Measurements from ENCODE around the gene GAS2L2. TPM values are rescaled to one million over a fixed set of nuclear protein-coding genes. Genes with fewer than 3 reads are reported as not detected.

GAS2L2 gene
- total and polyA plus RNA-seq, 2 of the 8 experiments (the other 6 are each of a cell fraction or from before 2014, with no cell fraction given), result 0.09 to 0.13 TPM

DNA sequence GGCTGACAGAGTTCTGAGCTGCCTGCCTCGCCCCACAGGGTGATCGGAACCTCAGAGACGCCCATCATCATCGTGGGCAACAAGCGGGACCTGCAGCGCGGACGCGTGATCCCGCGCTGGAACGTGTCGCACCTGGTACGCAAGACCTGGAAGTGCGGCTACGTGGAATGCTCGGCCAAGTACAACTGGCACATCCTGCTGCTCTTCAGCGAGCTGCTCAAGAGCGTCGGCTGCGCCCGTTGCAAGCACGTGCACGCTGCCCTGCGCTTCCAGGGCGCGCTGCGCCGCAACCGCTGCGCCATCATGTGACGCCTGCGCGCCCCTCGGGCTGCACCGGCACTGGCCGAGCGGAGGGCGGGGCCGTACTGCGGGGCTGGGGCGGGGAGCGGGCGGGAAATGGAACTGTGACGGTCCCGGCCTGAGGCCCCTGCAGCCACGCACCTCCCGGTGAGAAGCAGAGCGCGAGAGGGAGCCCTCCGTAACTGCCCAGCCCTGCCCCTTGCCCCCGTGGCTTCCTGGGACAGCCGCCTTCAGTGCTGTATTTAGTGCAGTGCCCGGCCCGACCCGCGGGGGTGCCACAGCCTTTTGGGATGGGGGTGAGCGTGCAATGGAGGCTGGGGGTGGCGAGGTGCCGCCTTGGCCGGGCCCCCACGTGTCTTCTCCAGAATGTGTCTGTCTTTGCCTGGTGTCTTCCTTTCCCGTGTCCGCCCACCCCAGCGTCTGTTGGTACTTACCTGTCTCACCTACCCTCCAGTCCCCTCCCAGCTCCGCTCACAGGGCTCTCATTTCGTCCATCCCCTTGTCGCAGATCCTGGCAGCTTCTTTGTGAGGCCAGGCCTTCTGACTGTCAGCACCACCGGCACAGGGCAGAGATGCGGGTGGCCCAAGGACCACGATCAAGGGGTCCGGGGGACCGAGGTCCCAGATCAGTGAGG, 11.8 kb downstream of the GAS2L2 start:
- Histone ChIP-seq H4K8ac (ENCODE audit: extremely low read depth, insufficient read depth, low read length) (peak overlapping the region; percentile 57; the same call in 1 of the 2 replicates), H3K4me1 (replicated peaks in 1 of 4; ENCODE audit: control insufficient read depth in 3 of 4, insufficient read depth in 4 of 4, low read length in 3 of 4) (peaks cover 0 to 9% (median 0%) of the 10 kb centered on the region in 4 experiments; a peak in 4 of 7 replicates), H3K23ac (ENCODE audit: insufficient read length) (no peak overlapping the region), H2BK20ac (ENCODE audit: low read length) (no peak overlapping the region), H3K14ac (ENCODE audit: insufficient read length) (no peak overlapping the region), H3K27ac (ENCODE audit: low read depth, low read length) (no peak overlapping the region), H3K4ac (replicated peaks; ENCODE audit: insufficient read length, low read depth, low read length) (no peak overlapping the region), H3K9ac (replicated peaks in 1 of 4; ENCODE audit: extremely low read depth in 1 of 4, low read depth in 3 of 4, low read length in 3 of 4) (no peak overlapping the region; a peak in 1 of 7 replicates), H2BK5ac (ENCODE audit: low read depth, low read length) (no peak overlapping the region), H3K4me2 (ENCODE audit: insufficient read depth in 1 of 2, low read depth in 2 of 2, low read length in 2 of 2) (peak overlapping the region; percentile 67 to 78), H3K79me1 (ENCODE audit: low read depth, low read length) (no peaks in the 10 kb centered on the region; the same call in 1 of the 2 replicates), H4K91ac (replicated peaks; ENCODE audit: insufficient read length, low read length) (peak overlapping the region; percentile 3), H3K9me3 (ENCODE audit: insufficient read depth in 2 of 2, low read depth in 1 of 2, low read length in 1 of 2) (peaks cover 8 to 11% of the 10 kb centered on the region in 2 experiments; a peak in 2 of 4 replicates), H2BK12ac (ENCODE audit: low read depth, low read length) (peak overlapping the region; percentile 86; the same call in 1 of the 2 replicates), H4K5ac (ENCODE audit: insufficient read length, low read depth, low read length) (no peak overlapping the region), H3K23me2 (ENCODE audit: low read depth, low read length) (peaks cover 5% of the 10 kb centered on the region; the same call in 1 of the 2 replicates), H3K4me3 (ENCODE audit: extremely low read depth in 1 of 4, insufficient read depth in 2 of 4, low read depth in 3 of 4, low read length in 4 of 4) (peak overlapping the region; percentile 9 to 56 (median 32)), H3K36me3 (ENCODE audit: control insufficient read depth in 2 of 4, insufficient read depth in 4 of 4, low read length in 3 of 4) (peaks cover 0 to 8% (median 0%) of the 10 kb centered on the region in 4 experiments; a peak in 1 of 8 replicates), H3K56ac (replicated peaks; ENCODE audit: insufficient read length, low read depth, low read length) (peak overlapping the region; percentile 12), H2AFZ (ENCODE audit: low read length) (peak overlapping the region; percentile 51; the same call in 1 of the 2 replicates), H3K79me2 (ENCODE audit: control insufficient read depth in 1 of 2, insufficient read depth in 2 of 2, low read length in 2 of 2) (no peaks in the 10 kb centered on the region), H3K18ac (ENCODE audit: extremely low read depth, low read length) (peak overlapping the region; percentile 71), H2BK15ac (ENCODE audit: low read length) (peak overlapping the region; percentile 77; the same call in 1 of the 2 replicates), H4K20me1 (replicated peaks in 1 of 2; ENCODE audit: control insufficient read depth in 1 of 2, insufficient read depth in 2 of 2, low read length in 2 of 2) (peaks cover 0 to 14% of the 10 kb centered on the region in 2 experiments), H2AK5ac (ENCODE audit: low read depth, low read length) (peak overlapping the region; percentile 56; the same call in 1 of the 2 replicates), H2BK120ac (replicated peaks; ENCODE audit: low read depth, low read length) (no peak overlapping the region), H3K27me3 (replicated peaks in 1 of 4; ENCODE audit: control insufficient read depth in 3 of 4, extremely low read depth in 1 of 4, insufficient read depth in 3 of 4, low read length in 3 of 4) (peaks cover 11 to 39% (median 34%) of the 10 kb centered on the region in 4 experiments)
- FAIRE-seq (no peak), DNase-seq (ENCODE audit: low read depth in 1 of 2, low spot score in 2 of 2) (peak in 1 of 2 experiments; percentile 79)
- 38% methylated on average over 57 of the region's 73 CpGs; no CpG with 5 or more reads in 1 of the 2 experiments for WGBS, 2 experiments (ENCODE audit: extremely low coverage in 1 of 2, insufficient coverage in 1 of 2, insufficient read length in 1 of 2, insufficient replicate concordance in 2 of 2, low coverage in 1 of 2, low lambda C conversion rate in 2 of 2, missing lambda C conversion rate in 1 of 2)
- POLR2A ChIA-PET (ENCODE audit: partially characterized antibody), result interaction anchor here (0.6 to 1.7 kb wide), 8 partner anchors 8 to 176 kb away, joined by 3 to 6 read pairs (median 3); partner anchors contain the start of gene RASL10B
- CTCF ChIA-PET (ENCODE audit: partially characterized antibody), result interaction anchor here (0.6 to 3.4 kb wide), 9 partner anchors 9 to 862 kb away, joined by 3 to 14 read pairs (median 5); partner anchors contain the start of genes C17orf50 and RASL10B
- TF ChIP-seq SP1 (IDR thresholded peaks at IDR 0.05; ENCODE audit: low read depth, low read length), result no peak
- no peak for TF ChIP-seq SP2 (IDR thresholded peaks at IDR 0.05; ENCODE audit: low read length)
- no peak for TF ChIP-seq ZNF274 (IDR thresholded peaks at IDR 0.05; ENCODE audit: borderline replicate concordance, extremely low read depth, low read length)
- no peak for TF ChIP-seq JUND (IDR thresholded peaks at IDR 0.05; ENCODE audit: low read length)
- no peak for TF ChIP-seq BCL11A (IDR thresholded peaks at IDR 0.05; ENCODE audit: low read depth in 2 of 2, low read length in 2 of 2)
- no peak for TF ChIP-seq FOSL1 (IDR thresholded peaks at IDR 0.05; ENCODE audit: insufficient read depth, low read depth, low read length)
- no peak for TF ChIP-seq KDM4A (IDR thresholded peaks at IDR 0.05; ENCODE audit: low read depth, low read length, severe bottlenecking)
- no peak for TF ChIP-seq SAP30 (IDR thresholded peaks at IDR 0.05; ENCODE audit: insufficient read depth, insufficient replicate concordance, low read length)
- TF ChIP-seq TAF1 (IDR thresholded peaks at IDR 0.05; ENCODE audit: low read depth, low read length), result no peak
- TF ChIP-seq RFX5 (IDR thresholded peaks at IDR 0.05; ENCODE audit: borderline replicate concordance, low read depth, low read length), result no peak
- no peak for TF ChIP-seq YY1 (IDR thresholded peaks at IDR 0.05; ENCODE audit: low read depth, low read length)
